Transverse colon (tissue), 4 donors: ENCODE data around the gene OR4P4. TPM values are rescaled to one million over a fixed set of nuclear protein-coding genes. Genes with fewer than 3 reads are reported as not detected.

ENCODE experiments used
- DNase-seq: peaks from one replicate; pipeline ENCODE4 v3.0.0-alpha.2; 2019
- H3K27ac ChIP-seq, 4 donors: fragments of 200-600 bp; sonication (generic); 2 replicates each; pipeline ENCODE4 v1.5.1; 2016 to 2018; ENCODE audit warnings: inconsistent platforms in 4 of 4
- H3K27me3 ChIP-seq: fragments of 200-600 bp; sonication (generic); 2 replicates; pipeline ENCODE4 v1.5.1; 2017; ENCODE audit warnings: inconsistent platforms
- H3K36me3 ChIP-seq, 4 donors: fragments of 200-600 bp; sonication (generic); 2 replicates each; pipeline ENCODE4 v1.5.1; 2017 to 2019; ENCODE audit warnings: inconsistent platforms in 4 of 4
- H3K4me1 ChIP-seq, 4 donors: fragments of 200-600 bp; sonication (generic); 2 replicates each; pipeline ENCODE4 v1.5.1; 2017 to 2020; ENCODE audit warnings: inconsistent platforms in 4 of 4
- H3K4me3 ChIP-seq, 4 donors: fragments of 200-600 bp; sonication (generic); 1 replicate in 1 of 4; 2 replicates in 3 of 4; pipeline versions ENCODE4 v1.5.1 to v1.6.1; 2017 to 2019; ENCODE audit warnings: inconsistent platforms in 4 of 4
- H3K9me3 ChIP-seq, 2 donors: fragments of 200-600 bp; sonication (generic); 2 replicates each; pipeline ENCODE4 v1.5.1; 2017 to 2019; ENCODE audit warnings: inconsistent platforms in 2 of 2
- EP300 ChIP-seq: sonication (generic); formaldehyde crosslinking; IDR thresholded peaks from one replicate; pipeline ENCODE4 v1.6.1; 2017; ENCODE audit warnings: antibody characterized with exemption, low read depth
- POLR2A ChIP-seq: fragments of 450-650 bp; IDR thresholded peaks from one replicate; pipeline ENCODE4 v1.6.1; 2016; ENCODE audit warnings: antibody characterized with exemption, mild to moderate bottlenecking, moderate library complexity
- POLR2AphosphoS5 ChIP-seq, 3 donors: sonication (generic); formaldehyde crosslinking; IDR thresholded peaks; one replicate each; pipeline ENCODE4 v1.6.1; 2016; ENCODE audit warnings: antibody characterized with exemption in 3 of 3
- WGBS, 2 donors: methylation state at CpG; one replicate each; pipeline ENCODE4 v1.1.5; 2018; ENCODE audit warnings: low coverage in 1 of 2; 5-methylcytosine and 5-hydroxymethylcytosine counted together
- in situ Hi-C, 4 donors: fragments of 200-750 bp; cut with MboI; loops; one replicate each; pipeline versions ENCODE4 v1.15.0 to v1.15.1; 2017; ENCODE audit warnings: low sequenced_read_pairs in 3 of 4, low pct_ligation_motif_present in 1 of 4, low pct_unique_long_range_greater_than_20kb in 1 of 4
- intact Hi-C: fragments of 100-400 bp; cut with DNase I; formaldehyde crosslinking; loops from one replicate; pipeline ENCODE4 v1.15.1; 2023; ENCODE audit warnings: low total_unique reads
- total RNA-seq, 4 donors: library from RNA; depleted of rRNA; stranded (reverse); fragments of >200 nt; gene quantifications; one replicate each; pipeline ENCODE4 v1.1.0, GENCODE V29; 2016
- TF ChIP-seq, protein P1 (sequence below), 5 experiments: fragments of 200-600 bp in 3 of 5; fragments of 450-650 bp in 2 of 5; sonication (generic) in 3 of 5; IDR thresholded peaks; 1 replicate in 2 of 5; 2 replicates in 3 of 5; pipeline ENCODE4 v1.5.1; 2016 to 2017; ENCODE audit warnings: antibody characterized with exemption in 5 of 5, inconsistent platforms in 3 of 5, mild to moderate bottlenecking in 2 of 5, moderate library complexity in 1 of 5

OR4P4 gene
- total RNA-seq, 4 donors from 2014 or later, result not detected

DNA sequence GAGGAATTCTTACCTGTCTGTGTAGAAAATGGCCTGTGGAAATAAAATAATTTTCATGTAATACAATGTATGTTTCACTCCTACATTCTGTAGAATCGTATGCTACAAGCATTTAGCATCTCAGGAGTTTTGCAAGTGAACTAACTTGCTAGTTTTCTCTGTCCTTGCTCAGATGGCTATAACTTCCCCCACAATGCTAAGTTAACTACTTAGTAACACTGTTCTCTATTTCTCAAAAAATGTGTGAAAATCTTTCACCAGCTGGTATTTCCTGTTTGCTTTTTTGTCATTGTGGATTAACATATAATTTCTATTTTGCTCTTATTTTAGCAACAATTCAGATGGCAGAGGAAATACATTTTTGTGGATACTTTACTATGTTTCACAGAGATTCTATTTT lies 17.6 kb downstream of the OR4P4 start:
- Histone ChIP-seq H3K9me3 (no peaks in the 10 kb centered on the region), H3K4me3 (no peak overlapping the region), H3K27ac (no peak overlapping the region), H3K36me3 (no peaks in the 10 kb centered on the region), H3K4me1 (no peaks in the 10 kb centered on the region), H3K27me3 (no peaks in the 10 kb centered on the region)
- WGBS, 2 donors, result 52 to 67% methylated on average over 1 of the region's 1 CpG
- in situ Hi-C loops (loop anchor here in 1 of 4 donors (25.0 kb wide), 1 partner anchor 90 kb away; the partner anchor contains the start of genes OR4C15 and OR4C16), intact Hi-C loops (no loop called here)
- no peak for DNase-seq
- TF ChIP-seq POLR2A (no peak), EP300 (no peak)
- TF ChIP-seq, protein P1, sequence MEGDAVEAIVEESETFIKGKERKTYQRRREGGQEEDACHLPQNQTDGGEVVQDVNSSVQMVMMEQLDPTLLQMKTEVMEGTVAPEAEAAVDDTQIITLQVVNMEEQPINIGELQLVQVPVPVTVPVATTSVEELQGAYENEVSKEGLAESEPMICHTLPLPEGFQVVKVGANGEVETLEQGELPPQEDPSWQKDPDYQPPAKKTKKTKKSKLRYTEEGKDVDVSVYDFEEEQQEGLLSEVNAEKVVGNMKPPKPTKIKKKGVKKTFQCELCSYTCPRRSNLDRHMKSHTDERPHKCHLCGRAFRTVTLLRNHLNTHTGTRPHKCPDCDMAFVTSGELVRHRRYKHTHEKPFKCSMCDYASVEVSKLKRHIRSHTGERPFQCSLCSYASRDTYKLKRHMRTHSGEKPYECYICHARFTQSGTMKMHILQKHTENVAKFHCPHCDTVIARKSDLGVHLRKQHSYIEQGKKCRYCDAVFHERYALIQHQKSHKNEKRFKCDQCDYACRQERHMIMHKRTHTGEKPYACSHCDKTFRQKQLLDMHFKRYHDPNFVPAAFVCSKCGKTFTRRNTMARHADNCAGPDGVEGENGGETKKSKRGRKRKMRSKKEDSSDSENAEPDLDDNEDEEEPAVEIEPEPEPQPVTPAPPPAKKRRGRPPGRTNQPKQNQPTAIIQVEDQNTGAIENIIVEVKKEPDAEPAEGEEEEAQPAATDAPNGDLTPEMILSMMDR (IDR thresholded peaks at IDR 0.05), result no peak

DNA sequence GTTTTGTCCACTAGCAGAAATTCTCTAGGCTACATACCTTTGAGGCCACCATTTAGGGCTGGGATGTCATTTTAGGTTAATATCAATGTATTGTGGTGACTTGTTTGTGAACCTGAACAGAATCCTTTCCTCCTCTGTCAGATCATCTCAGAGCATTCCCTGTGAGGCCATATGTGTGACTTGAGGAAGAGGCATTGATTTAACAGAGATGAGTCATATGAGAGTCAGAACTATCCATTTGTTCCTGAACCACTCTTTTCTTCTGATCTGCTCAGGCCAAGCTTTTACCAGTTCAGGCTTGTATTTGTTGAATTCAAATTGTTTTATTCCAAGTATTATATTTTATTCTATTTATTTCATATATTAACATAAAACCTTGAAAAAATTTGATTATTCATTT lies 20.2 kb downstream of the OR4P4 start:
- no peaks in the 10 kb centered on the region for H3K4me1 ChIP-seq
- intact Hi-C loops (no loop called here), in situ Hi-C loops (loop anchor here in 1 of 4 donors (25.0 kb wide), 1 partner anchor 93 kb away; the partner anchor contains the start of genes OR4C15 and OR4C16)
- H3K9me3 ChIP-seq, result no peaks in the 10 kb centered on the region
- DNase-seq, result no peak
- no peak overlapping the region for H3K27ac ChIP-seq
- no peaks in the 10 kb centered on the region for H3K36me3 ChIP-seq
- H3K4me3 ChIP-seq, result no peak overlapping the region
- no peaks in the 10 kb centered on the region for H3K27me3 ChIP-seq
- TF ChIP-seq POLR2AphosphoS5 (IDR thresholded peaks at IDR 0.05) (no peak), EP300 (no peak), POLR2A (no peak)
- TF ChIP-seq, protein P1 (IDR thresholded peaks at IDR 0.05), result no peak

DNA sequence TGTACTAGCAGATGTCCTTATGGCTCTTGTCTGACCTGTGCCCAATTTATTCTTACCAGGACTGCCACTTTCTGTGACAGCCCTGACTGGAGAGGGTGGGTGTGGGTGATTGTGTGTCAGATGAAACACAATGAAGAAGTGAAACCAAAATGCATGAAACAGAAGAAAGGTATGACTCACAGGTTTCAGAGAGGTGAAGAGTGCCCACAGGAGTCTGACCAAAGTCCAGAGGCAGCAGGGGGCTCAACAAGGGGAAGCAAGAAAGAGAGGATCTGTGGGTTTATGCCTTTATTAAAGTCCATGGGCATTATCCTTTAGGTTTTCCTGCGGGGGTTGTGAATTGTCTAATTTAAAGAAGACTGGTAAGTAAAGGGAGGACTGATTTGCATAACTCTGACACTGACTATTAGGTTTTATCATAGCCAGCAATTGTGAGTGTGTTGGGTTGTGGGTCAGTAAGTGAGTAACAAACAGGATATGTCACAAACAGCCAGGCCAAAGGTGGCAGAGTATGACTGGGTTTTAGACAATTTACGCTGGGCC lies 23.2 kb downstream of the OR4P4 start:
- 73 to 85% methylated on average over 2 of the region's 2 CpGs for WGBS, 2 donors
- no peaks in the 10 kb centered on the region for H3K4me1 ChIP-seq

DNA sequence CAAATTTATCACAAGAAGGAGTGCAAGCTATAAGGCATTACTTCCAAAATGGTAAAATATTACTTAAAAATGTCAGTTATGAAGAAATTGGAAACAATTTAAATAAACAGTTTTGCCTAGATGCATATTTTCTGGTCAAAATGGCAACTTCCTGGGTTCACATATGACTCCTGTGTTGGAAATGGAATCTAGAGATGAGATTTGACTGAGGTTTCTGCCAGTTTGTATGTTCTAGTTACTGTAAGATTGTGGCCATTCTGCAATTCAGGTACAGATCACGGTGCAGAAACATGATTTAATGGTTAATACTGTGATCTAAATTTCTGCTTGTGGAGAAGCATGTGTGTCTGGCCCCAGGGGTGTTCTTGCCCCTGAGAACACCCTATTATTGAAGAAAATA lies 23.7 kb downstream of the OR4P4 start:
- intact Hi-C loops (no loop called here), in situ Hi-C loops (loop anchor here in 1 of 4 donors (25.0 kb wide), 1 partner anchor 96 kb away; the partner anchor contains the start of genes OR4C15 and OR4C16)
- H3K9me3 ChIP-seq, result no peaks in the 10 kb centered on the region
- no peaks in the 10 kb centered on the region for H3K4me1 ChIP-seq
- 52% methylated on average over 1 of the region's 1 CpG; no CpG with 5 or more reads in 1 of the 2 donors for WGBS, 2 donors
- TF ChIP-seq POLR2AphosphoS5 (IDR thresholded peaks at IDR 0.05) (no peak), EP300 (no peak), POLR2A (no peak)
- TF ChIP-seq, protein P1 (IDR thresholded peaks at IDR 0.05), result no peak
- no peak for DNase-seq
- H3K4me3 ChIP-seq, result no peak overlapping the region
- H3K27me3 ChIP-seq, result no peaks in the 10 kb centered on the region
- H3K36me3 ChIP-seq, result no peaks in the 10 kb centered on the region
- H3K27ac ChIP-seq, result no peak overlapping the region

More for the DNA sequence above, 23.2 kb downstream of the OR4P4 start:
- no peak overlapping the region for H3K4me3 ChIP-seq
- H3K36me3 ChIP-seq, result no peaks in the 10 kb centered on the region
- TF ChIP-seq EP300, result no peak
- TF ChIP-seq POLR2AphosphoS5 (IDR thresholded peaks at IDR 0.05), result no peak
- TF ChIP-seq POLR2A, result no peak
- TF ChIP-seq, protein P1 (IDR thresholded peaks at IDR 0.05), result no peak
- no peak overlapping the region for H3K27ac ChIP-seq
- intact Hi-C loops, result no loop called here
- H3K27me3 ChIP-seq, result no peaks in the 10 kb centered on the region
- no peak for DNase-seq
- in situ Hi-C loops, result loop anchor here in 1 of 4 donors (25.0 kb wide), 1 partner anchor 96 kb away; the partner anchor contains the start of genes OR4C15 and OR4C16
- no peaks in the 10 kb centered on the region for H3K9me3 ChIP-seq
